OCI-LY1 (cell line): Measurements from ENCODE around the gene SAC3D1.

ENCODE experiments used
- EZH2 ChIP-seq: fragments of 200-600 bp; sonication (generic), shearing (Covaris generic); IDR thresholded peaks from 2 replicates; pipeline ENCODE4 v1.8.0; 2017; ENCODE audit warnings: borderline replicate concordance, mixed run types, mild to moderate bottlenecking, antibody characterized with exemption, low read length, moderate library complexity, mixed read lengths
- TF ChIP-seq, protein P1 (sequence below): fragments of 200-600 bp; sonication (generic), shearing (Covaris generic); IDR thresholded peaks from 2 replicates; pipeline ENCODE4 v1.5.1; 2017; ENCODE audit warnings: mild to moderate bottlenecking, antibody characterized with exemption, low read length, moderate library complexity, mixed read lengths

DNA sequence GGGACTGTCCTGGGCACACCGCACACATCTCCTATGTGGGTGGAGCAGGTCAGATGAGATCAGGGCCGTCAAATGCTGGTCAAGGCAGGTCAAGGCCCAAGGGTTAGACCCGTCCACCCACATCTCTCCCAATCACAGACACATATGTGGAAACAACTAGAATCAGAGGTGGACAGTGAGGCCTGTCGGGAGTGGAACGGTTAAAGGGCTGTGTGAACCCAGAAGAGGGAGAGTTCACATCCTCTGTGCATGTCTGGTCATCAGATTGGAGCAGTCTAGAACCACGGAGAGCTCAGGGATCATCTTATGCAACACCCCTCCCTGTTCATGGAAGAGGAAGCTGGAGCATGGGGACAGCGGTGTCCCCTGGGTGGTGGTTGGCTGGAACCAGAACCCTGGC is 21.2 kb upstream of the SAC3D1 start:
- TF ChIP-seq, protein P1, sequence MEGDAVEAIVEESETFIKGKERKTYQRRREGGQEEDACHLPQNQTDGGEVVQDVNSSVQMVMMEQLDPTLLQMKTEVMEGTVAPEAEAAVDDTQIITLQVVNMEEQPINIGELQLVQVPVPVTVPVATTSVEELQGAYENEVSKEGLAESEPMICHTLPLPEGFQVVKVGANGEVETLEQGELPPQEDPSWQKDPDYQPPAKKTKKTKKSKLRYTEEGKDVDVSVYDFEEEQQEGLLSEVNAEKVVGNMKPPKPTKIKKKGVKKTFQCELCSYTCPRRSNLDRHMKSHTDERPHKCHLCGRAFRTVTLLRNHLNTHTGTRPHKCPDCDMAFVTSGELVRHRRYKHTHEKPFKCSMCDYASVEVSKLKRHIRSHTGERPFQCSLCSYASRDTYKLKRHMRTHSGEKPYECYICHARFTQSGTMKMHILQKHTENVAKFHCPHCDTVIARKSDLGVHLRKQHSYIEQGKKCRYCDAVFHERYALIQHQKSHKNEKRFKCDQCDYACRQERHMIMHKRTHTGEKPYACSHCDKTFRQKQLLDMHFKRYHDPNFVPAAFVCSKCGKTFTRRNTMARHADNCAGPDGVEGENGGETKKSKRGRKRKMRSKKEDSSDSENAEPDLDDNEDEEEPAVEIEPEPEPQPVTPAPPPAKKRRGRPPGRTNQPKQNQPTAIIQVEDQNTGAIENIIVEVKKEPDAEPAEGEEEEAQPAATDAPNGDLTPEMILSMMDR, result no peak
- TF ChIP-seq EZH2, result no peak
